ENCODE results near the gene ABHD4. TPM values are rescaled to one million over a fixed set of nuclear protein-coding genes. Genes with fewer than 3 reads are reported as not detected.

The ABHD4 gene
- total and polyA plus RNA-seq, 5 donors, result 20.3 to 40.9 (median 33.4) TPM

DNA sequence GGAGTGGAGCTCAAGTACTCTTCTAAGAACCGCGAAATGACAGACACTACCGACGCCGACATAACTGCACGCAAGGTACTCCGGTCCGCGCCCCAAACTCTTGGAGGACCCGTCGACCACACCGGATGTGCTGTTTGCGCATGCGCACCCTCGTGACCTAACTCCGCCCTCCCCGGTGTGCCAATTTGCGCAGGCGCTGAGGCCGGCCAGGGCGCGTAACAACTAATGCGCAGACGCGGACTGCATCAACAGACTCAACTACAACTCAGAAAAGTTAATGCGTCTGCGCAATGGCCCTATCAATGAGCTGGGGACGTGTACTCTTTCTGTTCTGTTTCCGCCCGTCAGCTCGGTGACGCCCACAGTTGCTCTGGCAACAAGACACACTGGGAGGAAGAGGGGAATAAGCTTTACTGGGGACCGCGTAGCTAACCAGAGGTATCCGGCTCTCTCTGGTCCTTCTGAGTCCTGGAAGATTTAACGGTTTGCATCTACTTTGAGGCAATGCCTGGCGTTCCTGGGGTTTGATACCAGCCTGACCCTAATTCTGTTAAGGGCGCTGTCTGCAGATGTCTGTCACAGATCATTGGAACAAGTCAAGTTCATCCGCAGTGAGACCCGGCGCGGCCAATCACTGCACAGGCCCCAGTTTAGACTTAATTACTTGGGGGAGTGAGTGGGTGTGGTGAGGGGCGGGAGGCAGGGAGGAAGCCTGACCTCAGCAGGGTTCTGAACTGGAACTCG, 8.8 kb upstream of the ABHD4 start, which contains the start of gene DAD1:
TSS of gene DAD1 (minus strand) at position 129 of the 744 bp plus-strand sequence. CDS start at position 62, 67 bp downstream.
- peak within 1 kb of the TSS; percentile 96 for H3K27ac ChIP-seq (ENCODE audit: low read length)
- intact Hi-C loops (cut with DNase I), result no loop called here
- under 1% methylated on average over 44 of the region's 44 CpGs for WGBS
- H3K4me1 ChIP-seq (ENCODE audit: control insufficient read depth, insufficient read depth, low read length), result no peaks in the 10 kb centered on the region
- peak; percentile 99 to 100 for ATAC-seq
- no peaks in the 10 kb centered on the region for H3K9me3 ChIP-seq (ENCODE audit: control insufficient read depth, low read length)
- H3K27me3 ChIP-seq (ENCODE audit: control insufficient read depth, insufficient read depth), result no peaks in the 10 kb centered on the region
- peak within 1 kb of the TSS; percentile 91 for H3K4me3 ChIP-seq (ENCODE audit: low read length)
- DNase-seq, result peak; percentile 98 to 99 (median 99)

DNA sequence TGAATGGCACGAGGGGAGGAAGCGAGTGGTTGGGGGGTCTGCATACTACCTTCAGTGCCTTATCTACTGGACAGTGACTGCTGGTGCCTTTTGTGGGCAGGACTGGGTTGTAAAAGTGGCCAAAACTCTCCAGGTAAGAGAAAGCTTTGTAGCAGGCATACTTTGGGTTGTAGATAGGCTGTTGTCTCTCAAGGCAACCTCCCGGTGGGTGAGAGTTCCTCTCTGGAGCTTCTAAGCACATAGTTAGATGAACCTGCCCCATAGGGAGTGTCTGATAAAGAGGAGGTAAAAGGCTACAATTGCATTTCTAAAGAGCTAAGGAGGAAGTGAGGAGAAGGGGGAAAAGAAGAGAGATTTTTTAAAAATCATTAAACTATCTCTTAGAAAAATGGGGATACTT, 4.9 kb upstream of the ABHD4 start:
- intact Hi-C loops (cut with DNase I), result no loop called here
- DNase-seq (no peak), ATAC-seq (no peak)
- Histone ChIP-seq H3K4me3 (ENCODE audit: low read length) (no peak overlapping the region), H3K9me3 (ENCODE audit: control insufficient read depth, low read length) (no peaks in the 10 kb centered on the region), H3K27ac (ENCODE audit: low read length) (no peak overlapping the region), H3K4me1 (ENCODE audit: control insufficient read depth, insufficient read depth, low read length) (peaks cover 3% of the 10 kb centered on the region), H3K27me3 (ENCODE audit: control insufficient read depth, insufficient read depth) (no peaks in the 10 kb centered on the region)
- WGBS, result 47% methylated on average over 3 of the region's 3 CpGs

DNA sequence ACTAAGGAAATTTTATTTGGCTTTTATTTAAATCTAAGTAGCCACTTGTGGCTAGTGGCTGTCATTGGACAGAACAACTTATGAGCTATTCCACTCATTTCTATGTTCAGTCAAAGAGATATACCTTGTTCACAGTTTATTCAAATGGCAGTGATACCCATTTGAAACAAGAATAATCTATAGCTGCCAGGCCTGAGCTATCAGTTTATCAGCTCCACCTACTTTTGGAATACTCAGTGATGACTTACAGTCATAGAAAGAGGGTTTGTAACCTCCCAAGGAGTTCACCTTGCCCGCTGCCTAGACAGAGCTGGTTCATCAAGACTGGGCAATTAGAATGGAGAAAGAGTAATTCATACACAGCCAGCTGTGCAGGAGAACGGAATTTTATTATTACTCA, 4.5 kb upstream of the ABHD4 start:
- ATAC-seq (no peak), DNase-seq (no peak)
- no peak overlapping the region for H3K4me3 ChIP-seq (ENCODE audit: low read length)
- intact Hi-C loops (cut with DNase I), result no loop called here
- no peaks in the 10 kb centered on the region for H3K27me3 ChIP-seq (ENCODE audit: control insufficient read depth, insufficient read depth)
- 83% methylated on average over 2 of the region's 2 CpGs for WGBS
- no peak overlapping the region for H3K27ac ChIP-seq (ENCODE audit: low read length)
- no peaks in the 10 kb centered on the region for H3K9me3 ChIP-seq (ENCODE audit: control insufficient read depth, low read length)
- peaks cover 3% of the 10 kb centered on the region for H3K4me1 ChIP-seq (ENCODE audit: control insufficient read depth, insufficient read depth, low read length)

DNA sequence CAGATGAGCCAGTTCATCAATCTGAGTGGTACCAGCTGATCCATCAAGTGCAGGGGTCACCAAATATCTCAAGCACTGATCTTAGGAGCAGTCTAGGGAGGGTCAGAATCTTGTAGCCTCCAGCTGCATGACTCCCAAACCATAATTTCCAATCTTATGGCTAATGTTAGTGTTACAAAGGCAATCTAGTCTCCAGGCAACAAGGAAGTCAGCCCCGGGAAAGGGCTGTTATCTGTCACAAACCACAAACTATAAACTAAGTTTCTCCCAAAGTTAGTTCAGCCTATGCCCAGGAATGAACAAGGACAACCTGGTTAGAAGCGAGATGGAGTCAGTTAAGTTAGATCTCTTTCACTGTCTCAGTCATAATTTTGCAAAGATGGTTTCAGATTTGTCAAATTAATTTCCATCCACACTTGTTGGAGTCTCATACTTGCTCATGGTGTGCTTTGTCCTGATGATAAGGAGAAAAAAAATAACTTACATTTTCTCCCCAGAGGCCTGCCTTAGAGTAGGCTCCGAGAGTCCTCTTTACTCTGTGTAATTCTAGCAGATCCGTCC, 3.9 kb upstream of the ABHD4 start:
- intact Hi-C loops (cut with DNase I), result no loop called here
- Histone ChIP-seq H3K4me3 (ENCODE audit: low read length) (no peak overlapping the region), H3K4me1 (ENCODE audit: control insufficient read depth, insufficient read depth, low read length) (peaks cover 3% of the 10 kb centered on the region), H3K27me3 (ENCODE audit: control insufficient read depth, insufficient read depth) (no peaks in the 10 kb centered on the region), H3K27ac (ENCODE audit: low read length) (no peak overlapping the region), H3K9me3 (ENCODE audit: control insufficient read depth, low read length) (no peaks in the 10 kb centered on the region)
- WGBS, result 48% methylated on average over 4 of the region's 4 CpGs
- DNase-seq (no peak), ATAC-seq (no peak)

DNA sequence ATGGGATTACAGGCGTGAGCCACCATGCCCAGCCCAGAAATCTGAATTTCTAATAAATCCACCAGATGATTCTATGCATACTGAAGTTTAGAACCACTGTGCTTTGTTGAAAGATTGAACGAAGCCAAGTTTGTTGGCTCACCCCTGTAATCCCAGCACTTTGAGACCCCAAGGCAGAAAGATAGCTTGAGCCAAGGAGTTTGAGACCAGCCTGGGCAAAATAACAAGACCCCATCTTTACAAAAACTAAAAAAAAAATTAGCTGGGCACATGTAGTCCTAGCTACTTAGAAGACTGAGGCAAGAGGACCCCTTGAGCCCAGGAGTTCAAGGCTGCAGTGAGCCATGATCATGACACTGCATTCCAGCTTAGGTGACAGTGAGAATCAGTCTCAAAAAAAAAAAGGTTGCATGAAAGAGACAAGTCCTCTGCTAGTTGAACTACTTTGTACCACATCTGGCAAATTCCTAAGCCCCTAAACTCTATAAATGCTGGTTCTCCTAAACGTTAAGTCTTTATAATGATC, 1.7 kb upstream of the ABHD4 start:
- intact Hi-C loops (cut with DNase I), result no loop called here
- Histone ChIP-seq H3K27ac (ENCODE audit: low read length) (no peak overlapping the region), H3K9me3 (ENCODE audit: control insufficient read depth, low read length) (no peaks in the 10 kb centered on the region), H3K4me3 (ENCODE audit: low read length) (no peak overlapping the region), H3K4me1 (ENCODE audit: control insufficient read depth, insufficient read depth, low read length) (peaks cover 6% of the 10 kb centered on the region), H3K27me3 (ENCODE audit: control insufficient read depth, insufficient read depth) (no peaks in the 10 kb centered on the region)
- no peak for DNase-seq
- 85% methylated on average over 3 of the region's 3 CpGs for WGBS
- no peak for ATAC-seq

DNA sequence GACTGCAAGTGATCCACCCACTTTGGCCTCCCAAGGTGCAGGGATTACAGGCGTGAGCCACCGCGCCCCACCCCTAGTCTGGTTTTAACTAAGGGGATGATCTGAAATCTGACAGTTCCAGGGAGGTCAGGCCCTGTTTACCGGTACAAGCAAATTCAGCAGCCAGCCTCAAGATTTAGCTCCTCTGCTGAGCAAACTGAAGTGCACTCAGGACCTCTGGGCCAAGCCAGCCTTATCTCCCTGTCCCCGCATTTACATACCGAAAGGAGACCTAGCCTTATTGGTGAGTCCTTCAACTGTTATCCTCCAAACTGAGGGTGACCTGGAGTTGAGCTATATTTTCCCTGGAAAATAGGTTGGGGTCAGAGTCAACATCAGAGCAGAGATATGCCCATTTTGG, 835 bp upstream of the ABHD4 start:
- ATAC-seq (no peak), DNase-seq (no peak)
- 84% methylated on average over 6 of the region's 6 CpGs for WGBS
- Histone ChIP-seq H3K4me3 (ENCODE audit: low read length) (no peak overlapping the region), H3K9me3 (ENCODE audit: control insufficient read depth, low read length) (no peaks in the 10 kb centered on the region), H3K4me1 (ENCODE audit: control insufficient read depth, insufficient read depth, low read length) (peaks cover 6% of the 10 kb centered on the region), H3K27me3 (ENCODE audit: control insufficient read depth, insufficient read depth) (no peaks in the 10 kb centered on the region), H3K27ac (ENCODE audit: low read length) (no peak overlapping the region)
- intact Hi-C loops (cut with DNase I), result no loop called here

DNA sequence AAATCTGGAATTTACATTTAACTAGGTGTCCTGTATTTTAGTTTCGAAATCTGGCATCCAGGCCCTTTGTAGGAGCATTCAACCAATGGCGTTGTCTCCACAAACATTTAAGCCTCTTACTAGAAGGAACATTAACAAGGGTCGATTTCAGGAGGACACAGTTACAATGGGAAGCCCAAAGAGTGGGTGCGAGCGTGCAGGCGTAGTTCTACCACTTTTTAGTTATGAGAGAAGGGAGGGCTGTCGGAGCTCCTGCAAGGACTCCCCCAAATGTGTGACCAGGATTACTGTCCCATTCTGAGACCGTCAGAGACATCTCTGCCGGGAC, 365 bp upstream of the ABHD4 start:
- no peaks in the 10 kb centered on the region for H3K9me3 ChIP-seq (ENCODE audit: control insufficient read depth, low read length)
- intact Hi-C loops (cut with DNase I), result no loop called here
- DNase-seq, result no peak
- H3K4me3 ChIP-seq (ENCODE audit: low read length), result peak overlapping the region; percentile 88
- 10% methylated on average over 9 of the region's 9 CpGs for WGBS
- H3K27me3 ChIP-seq (ENCODE audit: control insufficient read depth, insufficient read depth), result no peaks in the 10 kb centered on the region
- H3K4me1 ChIP-seq (ENCODE audit: control insufficient read depth, insufficient read depth, low read length), result peaks cover 6% of the 10 kb centered on the region
- peak overlapping the region; percentile 52 for H3K27ac ChIP-seq (ENCODE audit: low read length)
- peak; percentile 10 to 27 for ATAC-seq

DNA sequence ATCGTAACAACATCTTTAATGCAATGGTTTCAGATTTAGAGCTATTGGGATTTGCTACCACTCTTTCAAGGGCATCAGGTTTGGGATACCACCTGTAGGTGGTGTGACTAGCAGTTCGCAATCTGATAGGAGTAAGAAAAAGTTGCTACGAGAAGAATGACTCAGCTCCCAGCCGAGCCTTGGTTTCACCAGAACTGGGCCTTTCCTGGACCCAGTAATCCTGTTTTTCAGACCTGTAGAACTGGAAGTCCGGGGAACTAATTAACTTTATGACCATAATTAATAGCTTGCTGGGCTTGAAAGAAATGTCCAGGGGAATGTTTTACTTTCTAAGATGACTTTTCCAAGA, 770 bp downstream of the ABHD4 start:
- H3K4me1 ChIP-seq (ENCODE audit: control insufficient read depth, insufficient read depth, low read length), result peaks cover 6% of the 10 kb centered on the region
- no peak for DNase-seq
- WGBS, result 7% methylated on average over 5 of the region's 5 CpGs
- H3K4me3 ChIP-seq (ENCODE audit: low read length), result peak overlapping the region; percentile 88
- H3K27me3 ChIP-seq (ENCODE audit: control insufficient read depth, insufficient read depth), result no peaks in the 10 kb centered on the region
- intact Hi-C loops (cut with DNase I), result no loop called here
- H3K9me3 ChIP-seq (ENCODE audit: control insufficient read depth, low read length), result no peaks in the 10 kb centered on the region
- peak overlapping the region; percentile 52 for H3K27ac ChIP-seq (ENCODE audit: low read length)
- peak; percentile 58 to 75 for ATAC-seq

DNA sequence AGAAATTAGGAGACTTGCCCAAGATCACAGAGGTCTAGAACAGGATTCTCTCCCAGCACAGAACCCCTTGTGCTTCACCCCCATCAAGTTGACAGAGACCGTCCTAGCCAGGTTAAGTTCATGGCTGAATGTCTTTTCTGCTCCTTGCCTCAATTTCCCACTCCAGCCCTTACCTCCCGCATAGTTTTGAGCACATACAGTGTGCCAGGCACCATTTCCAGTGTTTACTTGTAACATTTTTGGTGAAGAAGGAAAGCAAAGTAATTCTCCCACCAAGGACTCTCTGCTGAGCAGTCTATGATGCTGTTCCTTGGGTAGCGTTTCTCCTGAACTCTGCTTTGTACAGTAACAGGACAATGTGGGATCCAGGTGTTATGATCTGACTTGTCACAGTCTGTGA, 1.2 kb downstream of the ABHD4 start:
- Histone ChIP-seq H3K4me3 (ENCODE audit: low read length) (peak overlapping the region; percentile 88), H3K27ac (ENCODE audit: low read length) (peak overlapping the region; percentile 49), H3K9me3 (ENCODE audit: control insufficient read depth, low read length) (no peaks in the 10 kb centered on the region), H3K27me3 (ENCODE audit: control insufficient read depth, insufficient read depth) (no peaks in the 10 kb centered on the region), H3K4me1 (ENCODE audit: control insufficient read depth, insufficient read depth, low read length) (peaks cover 6% of the 10 kb centered on the region)
- DNase-seq (no peak), ATAC-seq (no peak)
- 89% methylated on average over 3 of the region's 3 CpGs for WGBS
- intact Hi-C loops (cut with DNase I), result no loop called here

DNA sequence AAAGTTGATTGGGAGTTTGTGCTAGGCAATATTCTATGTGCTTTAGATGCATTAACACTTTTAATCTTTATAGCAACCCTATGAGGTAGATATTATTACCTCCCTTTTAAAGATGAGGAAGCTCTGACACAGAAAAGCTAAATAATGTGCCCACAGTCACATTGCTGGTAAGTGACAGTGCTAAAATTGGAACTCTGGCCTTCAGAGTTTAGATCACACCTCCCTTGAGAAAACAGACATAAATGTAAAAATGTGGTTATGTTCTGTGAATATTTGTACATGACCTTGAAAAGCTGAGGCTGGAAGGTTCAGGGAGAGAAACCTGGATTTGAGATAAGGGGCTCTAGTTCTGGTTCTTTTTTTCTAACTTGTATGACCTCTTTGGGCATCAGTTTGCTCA, 1.9 kb downstream of the ABHD4 start:
- DNase-seq, result no peak
- no peak for ATAC-seq
- H3K4me3 ChIP-seq (ENCODE audit: low read length), result peak overlapping the region; percentile 88
- no peaks in the 10 kb centered on the region for H3K9me3 ChIP-seq (ENCODE audit: control insufficient read depth, low read length)
- H3K27me3 ChIP-seq (ENCODE audit: control insufficient read depth, insufficient read depth), result no peaks in the 10 kb centered on the region
- intact Hi-C loops (cut with DNase I), result no loop called here
- H3K27ac ChIP-seq (ENCODE audit: low read length), result no peak overlapping the region
- peaks cover 6% of the 10 kb centered on the region for H3K4me1 ChIP-seq (ENCODE audit: control insufficient read depth, insufficient read depth, low read length)

DNA sequence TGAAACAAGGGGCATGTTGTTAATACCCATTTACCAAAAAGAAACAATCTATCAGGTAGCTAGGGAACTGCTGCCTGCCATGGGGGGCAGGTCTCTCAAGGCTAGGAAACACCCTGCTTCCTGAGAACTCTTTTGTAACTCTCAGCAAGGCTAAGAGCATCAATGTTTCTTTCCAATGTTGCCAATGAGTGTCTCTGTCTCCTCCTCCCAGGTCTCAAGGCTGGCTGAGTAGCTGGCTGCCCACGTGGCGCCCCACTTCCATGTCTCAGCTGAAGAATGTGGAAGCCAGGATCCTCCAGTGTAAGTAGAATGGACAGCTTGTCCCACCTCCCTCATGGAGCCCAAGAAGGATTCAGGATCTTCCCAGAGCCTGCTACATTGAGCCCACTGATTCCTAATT, 3.4 kb downstream of the ABHD4 start:
- ATAC-seq, result no peak
- intact Hi-C loops (cut with DNase I), result no loop called here

More for the DNA sequence above, 3.4 kb downstream of the ABHD4 start:
- DNase-seq, result no peak
- 93% methylated on average over 2 of the region's 2 CpGs for WGBS
- no peaks in the 10 kb centered on the region for H3K9me3 ChIP-seq (ENCODE audit: control insufficient read depth, low read length)
- H3K27ac ChIP-seq (ENCODE audit: low read length), result no peak overlapping the region
- H3K4me3 ChIP-seq (ENCODE audit: low read length), result no peak overlapping the region
- H3K4me1 ChIP-seq (ENCODE audit: control insufficient read depth, insufficient read depth, low read length), result peaks cover 6% of the 10 kb centered on the region
- H3K27me3 ChIP-seq (ENCODE audit: control insufficient read depth, insufficient read depth), result no peaks in the 10 kb centered on the region
